K562 (cell line): Measurements from ENCODE around the gene CLCNKA. TPM values are rescaled to one million over a fixed set of nuclear protein-coding genes. Genes with fewer than 3 reads are reported as not detected.

Experiments used
- MTA3 ChIP-seq: fragments of 450-650 bp; formaldehyde crosslinking; IDR thresholded peaks from 2 replicates; pipeline ENCODE4 v1.6.1; 2017; ENCODE audit warnings: mild to moderate bottlenecking, borderline replicate concordance
- NFE2 ChIP-seq: IDR thresholded peaks from 2 replicates; pipeline ENCODE4 v1.6.1; 2014; ENCODE audit warnings: antibody characterized with exemption, low read depth
- NFRKB ChIP-seq: fragments of 450-650 bp; IDR thresholded peaks from 2 replicates; pipeline ENCODE4 v1.6.1; 2016; ENCODE audit warnings: low read depth
- SAP30 ChIP-seq: fragments of 200-600 bp; sonication (generic); IDR thresholded peaks from 2 replicates; pipeline ENCODE4 v1.6.1; 2012; ENCODE audit warnings: borderline replicate concordance, low read depth, mild to moderate bottlenecking, moderate library complexity, low read length, control low read depth, inconsistent platforms; ENCODE audit not compliant: insufficient read depth, poor library complexity, severe bottlenecking
- SREBF1 ChIP-seq: fragments of 150-350 bp; IDR thresholded peaks from 2 replicates; pipeline ENCODE4 v1.6.1; 2014; ENCODE audit warnings: antibody characterized with exemption, low read depth, low read length, borderline replicate concordance
- SRSF9 ChIP-seq: fragments of 200-400 bp; formaldehyde crosslinking; IDR thresholded peaks from 2 replicates; pipeline ENCODE4 v1.6.1; 2017; ENCODE audit warnings: low read depth, low read length, borderline replicate concordance
- TAF9B ChIP-seq: fragments of 450-650 bp; IDR thresholded peaks from 2 replicates; pipeline ENCODE4 v1.6.1; 2018; ENCODE audit warnings: mild to moderate bottlenecking; ENCODE audit not compliant: partially characterized antibody
- polyA plus RNA-seq, 8 experiments: library from polyadenylated mRNA; depleted of rRNA in 4 of 8; stranded (reverse) in 5 of 8; unstranded in 3 of 8; fragments of >200 nt; fragmentation: Nextera tagmentation in 2 of 8; fragmentation: Illumina TruSeq in 1 of 8; extraction: Ambion mirVana in 2 of 8; extraction: Trizol in 1 of 8; gene quantifications; 2 replicates each; pipeline versions ENCODE4 v1.2.1 to v1.2.3, GENCODE V29; 2011 to 2014; ENCODE audit warnings: inconsistent platforms in 1 of 8, missing spikeins in 1 of 8
- total RNA-seq, 7 experiments: library from RNA; depleted of rRNA in 6 of 7; stranded (reverse); fragments of >200 nt in 6 of 7; fragmentation: Illumina TruSeq in 2 of 7; extraction: Trizol in 2 of 7; gene quantifications; 2 replicates each; pipeline versions ENCODE4 v1.2.1 to v1.2.3, GENCODE V29; 2011 to 2021; ENCODE audit warnings: low replicate concordance in 1 of 7
- TF ChIP-seq, protein P1 (sequence below), 2 experiments: fragments of 450-650 bp in 1 of 2; sonication (generic) in 1 of 2; formaldehyde crosslinking in 1 of 2; IDR thresholded peaks; 2 replicates each; pipeline versions ENCODE4 v1.7.1 to v1.9.0; 2016 to 2022; ENCODE audit warnings: inconsistent platforms in 1 of 2, mild to moderate bottlenecking in 1 of 2, missing genetic modification reagents in 1 of 2
- TF ChIP-seq, protein P2 (sequence below): fragments of 250-450 bp; sonication (Bioruptor Pico); IDR thresholded peaks from 2 replicates; pipeline ENCODE4 v1.4.0; 2020; ENCODE audit warnings: mild to moderate bottlenecking, moderate library complexity
- TF ChIP-seq, protein P3 (sequence below), 3 experiments: fragments of 200-800 bp in 1 of 3; fragments of 250-450 bp in 1 of 3; fragments of 450-650 bp in 1 of 3; sonication (Bioruptor Pico) in 1 of 3; sonication (Bioruptor generic) in 1 of 3; formaldehyde crosslinking in 1 of 3; IDR thresholded peaks; 2 replicates each; pipeline versions ENCODE4 v1.6.1 to v1.8.0; 2016 to 2022; ENCODE audit warnings: mild to moderate bottlenecking in 2 of 3, missing genetic modification characterization in 2 of 3, missing compliant biosample characterization in 1 of 3, moderate library complexity in 1 of 3

The CLCNKA gene
- total and polyA plus RNA-seq, 9 of the 15 experiments (the other 6 are each of a cell fraction or from before 2014, with no cell fraction given), result 0.03 to 0.37 (median 0.10) TPM; not detected in 3

DNA sequence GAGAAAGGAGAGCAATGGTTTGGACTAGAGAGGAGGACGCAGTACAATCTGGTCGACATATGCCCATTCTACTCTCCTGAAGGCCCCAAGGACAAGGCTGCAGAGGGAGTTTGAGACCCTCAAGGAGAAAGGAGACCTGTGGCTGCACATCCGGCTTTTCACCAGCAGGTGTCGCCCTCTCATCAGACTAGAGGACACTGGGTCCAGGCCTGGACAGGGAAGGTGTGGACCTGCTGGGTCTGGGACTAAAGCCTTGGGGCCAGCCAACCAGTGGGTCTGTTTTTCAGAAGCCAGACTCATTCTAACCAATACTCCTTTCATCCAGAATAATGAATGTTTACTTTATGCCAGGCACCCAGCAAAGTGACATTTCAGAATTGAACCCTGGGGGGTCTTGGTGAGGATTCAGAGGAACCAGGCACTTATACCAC lies 12.8 kb upstream of the CLCNKA start (continued):
- TF ChIP-seq, protein P1, sequence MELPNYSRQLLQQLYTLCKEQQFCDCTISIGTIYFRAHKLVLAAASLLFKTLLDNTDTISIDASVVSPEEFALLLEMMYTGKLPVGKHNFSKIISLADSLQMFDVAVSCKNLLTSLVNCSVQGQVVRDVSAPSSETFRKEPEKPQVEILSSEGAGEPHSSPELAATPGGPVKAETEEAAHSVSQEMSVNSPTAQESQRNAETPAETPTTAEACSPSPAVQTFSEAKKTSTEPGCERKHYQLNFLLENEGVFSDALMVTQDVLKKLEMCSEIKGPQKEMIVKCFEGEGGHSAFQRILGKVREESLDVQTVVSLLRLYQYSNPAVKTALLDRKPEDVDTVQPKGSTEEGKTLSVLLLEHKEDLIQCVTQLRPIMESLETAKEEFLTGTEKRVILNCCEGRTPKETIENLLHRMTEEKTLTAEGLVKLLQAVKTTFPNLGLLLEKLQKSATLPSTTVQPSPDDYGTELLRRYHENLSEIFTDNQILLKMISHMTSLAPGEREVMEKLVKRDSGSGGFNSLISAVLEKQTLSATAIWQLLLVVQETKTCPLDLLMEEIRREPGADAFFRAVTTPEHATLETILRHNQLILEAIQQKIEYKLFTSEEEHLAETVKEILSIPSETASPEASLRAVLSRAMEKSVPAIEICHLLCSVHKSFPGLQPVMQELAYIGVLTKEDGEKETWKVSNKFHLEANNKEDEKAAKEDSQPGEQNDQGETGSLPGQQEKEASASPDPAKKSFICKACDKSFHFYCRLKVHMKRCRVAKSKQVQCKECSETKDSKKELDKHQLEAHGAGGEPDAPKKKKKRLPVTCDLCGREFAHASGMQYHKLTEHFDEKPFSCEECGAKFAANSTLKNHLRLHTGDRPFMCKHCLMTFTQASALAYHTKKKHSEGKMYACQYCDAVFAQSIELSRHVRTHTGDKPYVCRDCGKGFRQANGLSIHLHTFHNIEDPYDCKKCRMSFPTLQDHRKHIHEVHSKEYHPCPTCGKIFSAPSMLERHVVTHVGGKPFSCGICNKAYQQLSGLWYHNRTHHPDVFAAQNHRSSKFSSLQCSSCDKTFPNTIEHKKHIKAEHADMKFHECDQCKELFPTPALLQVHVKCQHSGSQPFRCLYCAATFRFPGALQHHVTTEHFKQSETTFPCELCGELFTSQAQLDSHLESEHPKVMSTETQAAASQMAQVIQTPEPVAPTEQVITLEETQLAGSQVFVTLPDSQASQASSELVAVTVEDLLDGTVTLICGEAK (IDR thresholded peaks at IDR 0.05), result no peak
- TF ChIP-seq, protein P1 (CRISPR knock-in tag; IDR thresholded peaks at IDR 0.05), result no peak
- TF ChIP-seq, protein P2, sequence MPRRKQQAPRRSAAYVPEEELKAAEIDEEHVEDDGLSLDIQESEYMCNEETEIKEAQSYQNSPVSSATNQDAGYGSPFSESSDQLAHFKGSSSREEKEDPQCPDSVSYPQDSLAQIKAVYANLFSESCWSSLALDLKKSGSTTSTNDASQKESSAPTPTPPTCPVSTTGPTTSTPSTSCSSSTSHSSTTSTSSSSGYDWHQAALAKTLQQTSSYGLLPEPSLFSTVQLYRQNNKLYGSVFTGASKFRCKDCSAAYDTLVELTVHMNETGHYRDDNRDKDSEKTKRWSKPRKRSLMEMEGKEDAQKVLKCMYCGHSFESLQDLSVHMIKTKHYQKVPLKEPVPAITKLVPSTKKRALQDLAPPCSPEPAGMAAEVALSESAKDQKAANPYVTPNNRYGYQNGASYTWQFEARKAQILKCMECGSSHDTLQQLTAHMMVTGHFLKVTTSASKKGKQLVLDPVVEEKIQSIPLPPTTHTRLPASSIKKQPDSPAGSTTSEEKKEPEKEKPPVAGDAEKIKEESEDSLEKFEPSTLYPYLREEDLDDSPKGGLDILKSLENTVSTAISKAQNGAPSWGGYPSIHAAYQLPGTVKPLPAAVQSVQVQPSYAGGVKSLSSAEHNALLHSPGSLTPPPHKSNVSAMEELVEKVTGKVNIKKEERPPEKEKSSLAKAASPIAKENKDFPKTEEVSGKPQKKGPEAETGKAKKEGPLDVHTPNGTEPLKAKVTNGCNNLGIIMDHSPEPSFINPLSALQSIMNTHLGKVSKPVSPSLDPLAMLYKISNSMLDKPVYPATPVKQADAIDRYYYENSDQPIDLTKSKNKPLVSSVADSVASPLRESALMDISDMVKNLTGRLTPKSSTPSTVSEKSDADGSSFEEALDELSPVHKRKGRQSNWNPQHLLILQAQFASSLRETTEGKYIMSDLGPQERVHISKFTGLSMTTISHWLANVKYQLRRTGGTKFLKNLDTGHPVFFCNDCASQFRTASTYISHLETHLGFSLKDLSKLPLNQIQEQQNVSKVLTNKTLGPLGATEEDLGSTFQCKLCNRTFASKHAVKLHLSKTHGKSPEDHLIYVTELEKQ (CRISPR knock-in tag), result no peak
- TF ChIP-seq SREBF1 (0 out of 2 replicates have a peak, but pooled peaks have one; percentile 39), MTA3 (0 out of 2 replicates have a peak, but pooled peaks have one; percentile 26), NFE2 (no peak), SRSF9 (no peak), NFRKB (no peak), SAP30 (no peak), TAF9B (no peak)
- TF ChIP-seq, protein P3, sequence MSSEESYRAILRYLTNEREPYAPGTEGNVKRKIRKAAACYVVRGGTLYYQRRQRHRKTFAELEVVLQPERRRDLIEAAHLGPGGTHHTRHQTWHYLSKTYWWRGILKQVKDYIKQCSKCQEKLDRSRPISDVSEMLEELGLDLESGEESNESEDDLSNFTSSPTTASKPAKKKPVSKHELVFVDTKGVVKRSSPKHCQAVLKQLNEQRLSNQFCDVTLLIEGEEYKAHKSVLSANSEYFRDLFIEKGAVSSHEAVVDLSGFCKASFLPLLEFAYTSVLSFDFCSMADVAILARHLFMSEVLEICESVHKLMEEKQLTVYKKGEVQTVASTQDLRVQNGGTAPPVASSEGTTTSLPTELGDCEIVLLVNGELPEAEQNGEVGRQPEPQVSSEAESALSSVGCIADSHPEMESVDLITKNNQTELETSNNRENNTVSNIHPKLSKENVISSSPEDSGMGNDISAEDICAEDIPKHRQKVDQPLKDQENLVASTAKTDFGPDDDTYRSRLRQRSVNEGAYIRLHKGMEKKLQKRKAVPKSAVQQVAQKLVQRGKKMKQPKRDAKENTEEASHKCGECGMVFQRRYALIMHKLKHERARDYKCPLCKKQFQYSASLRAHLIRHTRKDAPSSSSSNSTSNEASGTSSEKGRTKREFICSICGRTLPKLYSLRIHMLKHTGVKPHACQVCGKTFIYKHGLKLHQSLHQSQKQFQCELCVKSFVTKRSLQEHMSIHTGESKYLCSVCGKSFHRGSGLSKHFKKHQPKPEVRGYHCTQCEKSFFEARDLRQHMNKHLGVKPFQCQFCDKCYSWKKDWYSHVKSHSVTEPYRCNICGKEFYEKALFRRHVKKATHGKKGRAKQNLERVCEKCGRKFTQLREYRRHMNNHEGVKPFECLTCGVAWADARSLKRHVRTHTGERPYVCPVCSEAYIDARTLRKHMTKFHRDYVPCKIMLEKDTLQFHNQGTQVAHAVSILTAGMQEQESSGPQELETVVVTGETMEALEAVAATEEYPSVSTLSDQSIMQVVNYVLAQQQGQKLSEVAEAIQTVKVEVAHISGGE (CRISPR knock-in tag; IDR thresholded peaks at IDR 0.05), result no peak
